Omental fat pad (tissue), 4 donors: Measurements from ENCODE around the gene BNIP5. TPM values are rescaled to one million over a fixed set of nuclear protein-coding genes. Genes with fewer than 3 reads are reported as not detected.

Source experiments
- ATAC-seq: fragments of 150-250 bp; one replicate; pipeline ENCODE4 v1.9.1; 2016; ENCODE audit warnings: mild to moderate bottlenecking, moderate library complexity; ENCODE audit not compliant: low FRiP score
- DNase-seq: peaks from one replicate; pipeline ENCODE4 v3.0.0-alpha.2; 2019; ENCODE audit warnings: low spot score
- CTCF ChIP-seq, 3 donors: fragments of 450-650 bp; IDR thresholded peaks; one replicate each; pipeline ENCODE4 v1.5.1; 2016 to 2017; ENCODE audit warnings: antibody characterized with exemption in 3 of 3, mild to moderate bottlenecking in 3 of 3, moderate library complexity in 2 of 3
- total RNA-seq, 4 donors: library from RNA; depleted of rRNA; stranded (reverse); fragments of >200 nt; gene quantifications; one replicate each; pipeline ENCODE4 v1.1.0, GENCODE V29; 2016

The BNIP5 gene
- total RNA-seq, 4 donors from 2014 or later, result not detected

DNA sequence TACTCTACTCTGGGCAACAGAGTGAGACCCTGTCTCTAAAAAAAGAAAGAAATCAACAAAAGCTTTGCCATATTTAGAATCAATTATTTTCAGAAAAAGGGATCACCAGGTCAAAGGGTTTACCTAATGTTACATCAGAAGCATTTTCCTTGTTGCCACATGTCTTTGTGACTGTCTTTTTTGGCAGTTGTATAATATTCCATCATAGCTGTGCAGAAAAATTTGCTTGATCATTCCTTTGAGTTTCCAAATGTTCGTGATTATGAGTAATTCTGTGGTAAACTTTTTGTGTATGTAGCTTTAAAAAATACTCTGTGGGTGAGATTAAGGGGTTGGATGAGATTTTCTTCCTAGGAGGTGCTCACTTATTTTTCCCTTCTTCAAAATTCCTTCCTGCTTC is 40.4 kb downstream of the BNIP5 start:
- TF ChIP-seq CTCF (IDR thresholded peaks at IDR 0.05), result no peak
- no peak for DNase-seq
- ATAC-seq, result no peak

GRCh38 chr6:36292170-36292569 is 44.5 kb downstream of the BNIP5 start:
- no peak for TF ChIP-seq CTCF (IDR thresholded peaks at IDR 0.05)
- DNase-seq, result no peak
- no peak for ATAC-seq

DNA sequence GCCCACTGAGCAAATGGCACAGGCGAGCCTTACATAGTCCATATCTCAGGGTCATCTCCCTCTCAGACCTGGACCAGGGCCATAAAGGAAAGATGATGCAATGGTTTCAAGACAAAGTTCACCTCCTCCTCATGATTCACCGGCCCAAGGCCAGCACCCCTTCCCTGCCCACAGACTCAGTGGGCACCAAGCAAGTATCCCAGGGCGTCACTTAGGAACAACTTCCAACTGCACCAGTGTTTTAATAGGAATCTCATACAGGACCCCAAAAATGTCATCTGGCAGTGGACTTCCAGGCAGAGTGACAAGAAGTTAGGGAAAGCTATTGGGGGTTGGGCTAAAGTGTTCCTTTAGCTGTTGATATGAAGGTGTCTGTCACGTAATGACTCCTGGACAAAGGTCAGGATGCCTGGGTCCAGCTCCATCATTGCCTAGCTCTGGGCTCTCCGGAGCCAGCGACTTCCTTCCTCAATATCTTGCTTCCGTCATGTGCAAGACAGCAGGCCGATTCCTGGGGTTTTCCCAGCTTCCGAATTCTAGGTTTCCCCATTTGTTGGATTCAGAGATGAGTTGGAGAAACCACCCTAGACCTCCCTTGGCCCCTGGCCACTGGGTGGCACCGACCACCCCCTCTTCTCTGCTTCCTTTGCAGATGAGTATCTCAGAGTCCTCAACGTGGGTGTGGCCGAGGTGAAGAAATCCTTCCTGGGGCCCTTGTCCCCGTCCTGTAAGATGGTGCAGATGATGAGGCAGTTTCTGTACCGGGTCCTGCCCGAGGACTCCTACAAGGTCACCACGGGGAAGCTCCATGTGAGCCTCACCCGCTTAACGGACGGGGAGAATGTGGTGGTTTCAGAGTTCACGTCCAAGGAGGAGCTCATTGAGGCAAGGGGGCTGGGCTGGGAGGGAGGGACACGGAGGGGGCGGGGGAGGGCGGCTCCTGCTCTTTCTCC is 45.7 kb downstream of the BNIP5 start:
- ATAC-seq (peak; percentile 48), DNase-seq (no peak)
- no peak for TF ChIP-seq CTCF (IDR thresholded peaks at IDR 0.05)

DNA sequence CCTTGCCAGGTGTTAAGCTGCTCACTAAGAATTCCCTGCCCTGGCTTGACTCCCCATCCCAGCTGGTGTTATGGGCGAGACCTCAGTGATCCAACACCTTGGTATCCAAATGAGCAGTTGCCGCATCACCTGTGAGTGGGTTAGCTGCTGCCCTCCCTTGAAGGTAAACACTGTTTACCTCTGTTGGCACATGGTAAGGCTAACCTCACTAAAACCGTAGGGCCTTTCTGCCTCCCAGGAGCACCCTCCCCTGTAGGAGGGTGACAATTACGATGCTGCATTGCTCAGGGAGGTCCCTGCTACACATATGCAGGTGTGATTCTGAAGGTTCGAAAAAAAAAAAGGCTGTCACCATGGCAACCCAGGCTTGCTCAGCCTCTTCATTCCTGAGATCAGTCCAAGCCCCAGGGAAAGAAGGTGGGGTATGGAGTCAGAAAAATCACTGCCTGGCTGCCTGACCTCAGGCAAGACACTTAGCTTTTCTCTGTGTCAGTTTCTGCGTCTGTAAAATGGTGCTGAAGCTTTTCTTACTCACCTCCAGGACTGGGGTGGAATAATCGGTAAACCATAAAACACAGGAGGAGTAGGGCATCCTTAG is 47.3 kb downstream of the BNIP5 start:
- DNase-seq (no peak), ATAC-seq (no peak)
- TF ChIP-seq CTCF (IDR thresholded peaks at IDR 0.05), result no peak

- no peak for ATAC-seq
- TF ChIP-seq CTCF (IDR thresholded peaks at IDR 0.05), result no peak
- DNase-seq, result no peak
Observed at GRCh38 chr6:36286858-36287257, 49.8 kb downstream of the BNIP5 start.

- DNase-seq (no peak), ATAC-seq (no peak)
- no peak for TF ChIP-seq CTCF (IDR thresholded peaks at IDR 0.05)
Observed at GRCh38 chr6:36285797-36286196, 50.9 kb downstream of the BNIP5 start.
